Ishikawa (cell line): ENCODE results near the gene ADCY5.

Experiments used
- CEBPB ChIP-seq: IDR thresholded peaks from 2 replicates; pipeline ENCODE4 v1.6.1; 2012
- EP300 ChIP-seq: IDR thresholded peaks from 2 replicates; pipeline ENCODE4 v1.6.1; 2012; ENCODE audit warnings: borderline replicate concordance
- RAD21 ChIP-seq: IDR thresholded peaks from 2 replicates; pipeline ENCODE4 v1.6.1; 2012; ENCODE audit warnings: low read depth
- TAF1 ChIP-seq: IDR thresholded peaks from 2 replicates; pipeline ENCODE4 v1.6.1; 2012; ENCODE audit warnings: low read depth, mild to moderate bottlenecking
- TEAD4 ChIP-seq: IDR thresholded peaks from 2 replicates; pipeline ENCODE4 v1.6.1; 2012
- TF ChIP-seq, protein P1 (sequence below): IDR thresholded peaks from 2 replicates; pipeline ENCODE4 v1.6.1; 2012; ENCODE audit warnings: low read depth, mild to moderate bottlenecking
- TF ChIP-seq, protein P2 (sequence below): IDR thresholded peaks from 2 replicates; pipeline ENCODE4 v1.6.1; 2012

DNA sequence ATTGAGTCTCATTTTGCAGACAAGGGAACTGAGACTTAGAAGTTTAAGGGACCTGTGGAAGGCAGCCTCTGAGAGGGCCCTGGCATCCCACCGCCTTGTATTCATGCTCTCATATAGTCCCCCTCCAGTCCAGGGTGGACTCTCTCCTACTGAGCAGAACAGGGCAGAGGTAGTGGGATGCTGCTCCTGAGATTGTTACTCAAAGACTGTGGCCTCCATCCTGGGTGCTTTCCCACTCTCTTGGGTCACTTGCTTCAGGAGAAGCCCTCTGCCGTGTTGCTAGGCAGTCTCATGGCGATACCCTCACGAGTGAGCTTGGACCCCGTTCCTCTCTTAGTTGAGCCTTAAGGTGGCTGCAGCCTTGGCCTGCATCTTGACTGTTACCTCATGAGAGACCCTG lies 22.2 kb upstream of the ADCY5 start:
- TF ChIP-seq TAF1 (no peak), CEBPB (no peak), RAD21 (no peak), TEAD4 (no peak), EP300 (no peak)
- TF ChIP-seq, protein P1, sequence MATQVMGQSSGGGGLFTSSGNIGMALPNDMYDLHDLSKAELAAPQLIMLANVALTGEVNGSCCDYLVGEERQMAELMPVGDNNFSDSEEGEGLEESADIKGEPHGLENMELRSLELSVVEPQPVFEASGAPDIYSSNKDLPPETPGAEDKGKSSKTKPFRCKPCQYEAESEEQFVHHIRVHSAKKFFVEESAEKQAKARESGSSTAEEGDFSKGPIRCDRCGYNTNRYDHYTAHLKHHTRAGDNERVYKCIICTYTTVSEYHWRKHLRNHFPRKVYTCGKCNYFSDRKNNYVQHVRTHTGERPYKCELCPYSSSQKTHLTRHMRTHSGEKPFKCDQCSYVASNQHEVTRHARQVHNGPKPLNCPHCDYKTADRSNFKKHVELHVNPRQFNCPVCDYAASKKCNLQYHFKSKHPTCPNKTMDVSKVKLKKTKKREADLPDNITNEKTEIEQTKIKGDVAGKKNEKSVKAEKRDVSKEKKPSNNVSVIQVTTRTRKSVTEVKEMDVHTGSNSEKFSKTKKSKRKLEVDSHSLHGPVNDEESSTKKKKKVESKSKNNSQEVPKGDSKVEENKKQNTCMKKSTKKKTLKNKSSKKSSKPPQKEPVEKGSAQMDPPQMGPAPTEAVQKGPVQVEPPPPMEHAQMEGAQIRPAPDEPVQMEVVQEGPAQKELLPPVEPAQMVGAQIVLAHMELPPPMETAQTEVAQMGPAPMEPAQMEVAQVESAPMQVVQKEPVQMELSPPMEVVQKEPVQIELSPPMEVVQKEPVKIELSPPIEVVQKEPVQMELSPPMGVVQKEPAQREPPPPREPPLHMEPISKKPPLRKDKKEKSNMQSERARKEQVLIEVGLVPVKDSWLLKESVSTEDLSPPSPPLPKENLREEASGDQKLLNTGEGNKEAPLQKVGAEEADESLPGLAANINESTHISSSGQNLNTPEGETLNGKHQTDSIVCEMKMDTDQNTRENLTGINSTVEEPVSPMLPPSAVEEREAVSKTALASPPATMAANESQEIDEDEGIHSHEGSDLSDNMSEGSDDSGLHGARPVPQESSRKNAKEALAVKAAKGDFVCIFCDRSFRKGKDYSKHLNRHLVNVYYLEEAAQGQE: no peak
- TF ChIP-seq, protein P2, sequence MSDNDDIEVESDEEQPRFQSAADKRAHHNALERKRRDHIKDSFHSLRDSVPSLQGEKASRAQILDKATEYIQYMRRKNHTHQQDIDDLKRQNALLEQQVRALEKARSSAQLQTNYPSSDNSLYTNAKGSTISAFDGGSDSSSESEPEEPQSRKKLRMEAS: no peak
